Activated CD8-positive, alpha-beta memory T cell treated with anti-CD3 and anti-CD28 coated beads for 1 hour (primary cell): ENCODE results near the gene RNU2-63P.
"Not testable (repeated sequence)": the region's sequence is repeated elsewhere in the genome, so short reads cannot be mapped to it uniquely, and the experiment has no call there.

ENCODE experiments used
- DNase-seq, 2 donors: peaks; one replicate each; pipeline ENCODE4 v3.0.0-alpha.2; 2020; ENCODE audit warnings: low read depth in 1 of 2; ENCODE audit errors: extremely low read depth in 1 of 2

Gene RNU2-63P

GRCh38 chr2:87987473-87987872 lies 28.9 kb downstream of the RNU2-63P start:
- DNase-seq, result not testable (repeated sequence)

- DNase-seq, result not testable (repeated sequence)
These were observed 30.4 kb downstream of the RNU2-63P start for GRCh38 chr2:87985902-87986301.

DNA sequence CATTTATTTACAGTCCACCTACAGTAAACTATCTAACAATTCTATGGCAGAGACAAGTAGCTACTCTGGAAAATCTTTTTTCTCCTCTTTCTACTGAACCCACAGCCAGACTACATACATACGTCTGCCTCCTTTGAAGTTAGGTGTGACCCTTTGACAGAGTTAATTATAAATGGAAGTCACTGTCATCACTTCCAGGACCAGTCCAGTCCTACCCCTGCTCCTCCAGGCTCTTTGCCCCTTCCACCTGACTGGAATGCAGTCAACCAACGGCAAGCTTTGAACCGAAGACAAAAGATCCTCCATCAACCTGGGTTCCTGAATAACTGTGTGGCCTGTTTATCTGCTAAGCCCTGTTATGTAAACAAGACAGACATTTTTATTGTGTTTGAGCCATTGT lies 35.2 kb downstream of the RNU2-63P start:
- DNase-seq, result not testable (repeated sequence)

DNA sequence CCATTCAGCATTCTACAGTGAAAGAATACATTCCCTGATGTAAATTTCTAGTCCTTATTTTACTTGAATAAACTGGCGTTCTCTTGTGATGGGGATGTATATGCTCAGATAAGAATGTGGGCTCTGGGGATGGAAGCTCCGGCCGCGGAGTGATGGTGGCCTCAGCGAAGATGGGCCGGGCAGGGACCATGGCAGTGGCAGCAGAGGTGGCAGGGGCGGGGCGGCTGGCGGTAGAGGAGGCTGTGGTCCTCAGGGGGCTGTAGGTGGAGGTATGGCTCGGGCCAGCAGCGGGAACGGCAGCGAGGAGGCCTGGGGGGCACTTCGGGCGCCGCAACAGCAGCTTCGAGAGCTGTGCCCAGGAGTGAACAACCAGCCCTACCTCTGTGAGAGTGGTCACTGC lies 44.0 kb downstream of the RNU2-63P start:
- not testable (repeated sequence) for DNase-seq
